GM10847 (cell line): ENCODE data around the gene GPR55.
A peak's percentile ranks its signal among the peaks of the same experiment; 100 is the strongest.

Source experiments
- POLR2A ChIP-seq: IDR thresholded peaks from 2 replicates; pipeline ENCODE4 v1.6.1; 2011; ENCODE audit not compliant: insufficient read length; ENCODE audit errors: extremely low read depth

GPR55 gene, protein sequence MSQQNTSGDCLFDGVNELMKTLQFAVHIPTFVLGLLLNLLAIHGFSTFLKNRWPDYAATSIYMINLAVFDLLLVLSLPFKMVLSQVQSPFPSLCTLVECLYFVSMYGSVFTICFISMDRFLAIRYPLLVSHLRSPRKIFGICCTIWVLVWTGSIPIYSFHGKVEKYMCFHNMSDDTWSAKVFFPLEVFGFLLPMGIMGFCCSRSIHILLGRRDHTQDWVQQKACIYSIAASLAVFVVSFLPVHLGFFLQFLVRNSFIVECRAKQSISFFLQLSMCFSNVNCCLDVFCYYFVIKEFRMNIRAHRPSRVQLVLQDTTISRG

DNA sequence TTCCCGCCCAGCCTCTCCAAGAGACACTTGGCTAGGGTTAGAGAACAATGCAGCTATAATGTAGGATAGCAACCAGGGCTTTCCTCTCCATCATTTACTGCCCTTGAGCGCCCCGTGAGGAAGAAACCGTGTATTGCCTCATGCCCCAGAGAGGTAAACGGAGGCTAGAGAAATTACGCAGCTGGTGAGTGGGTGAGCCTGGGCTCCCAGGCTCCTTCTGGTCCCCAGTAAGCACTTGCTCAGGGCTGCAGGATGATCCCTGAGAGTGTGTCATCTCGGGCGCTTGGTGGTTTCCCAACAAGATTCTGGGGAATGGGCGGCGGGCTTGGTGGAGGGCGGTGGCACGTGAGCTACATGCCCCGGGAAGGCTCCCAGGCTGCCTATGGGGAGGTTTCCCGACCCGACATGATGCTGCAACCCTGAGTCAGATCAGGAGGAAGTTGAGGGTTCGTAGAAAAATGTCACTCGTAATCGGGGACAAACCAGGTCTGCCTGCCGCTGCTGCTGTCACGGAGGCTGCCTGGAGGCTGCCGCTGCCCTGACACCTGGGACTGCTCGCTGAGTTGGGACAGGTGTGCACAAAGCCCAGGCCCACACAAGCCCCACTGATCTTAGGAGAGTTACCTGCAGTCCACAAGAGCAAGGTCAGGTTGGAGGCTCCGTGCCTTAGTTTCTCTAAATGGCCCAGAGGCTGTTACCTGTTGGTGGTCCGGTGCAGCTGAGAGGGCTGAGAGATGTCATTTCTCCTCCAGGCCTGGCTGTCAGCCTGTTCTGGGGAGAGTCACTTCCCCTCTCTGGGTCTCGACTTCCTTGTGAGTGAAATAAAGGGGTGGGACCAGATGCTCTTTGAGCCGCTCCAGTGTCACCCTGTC lies at the start of gene GPR55:
Gene GPR55 (minus strand): TSS at position 773 of the 872 bp plus-strand sequence. CDS start 14,280 bp downstream, outside the sequence.
- peak; percentile 27 for TF ChIP-seq POLR2A

- no peak for TF ChIP-seq POLR2A
These were observed 49.3 kb upstream of the GPR55 start for GRCh38 chr2:230974096-230974913.

DNA sequence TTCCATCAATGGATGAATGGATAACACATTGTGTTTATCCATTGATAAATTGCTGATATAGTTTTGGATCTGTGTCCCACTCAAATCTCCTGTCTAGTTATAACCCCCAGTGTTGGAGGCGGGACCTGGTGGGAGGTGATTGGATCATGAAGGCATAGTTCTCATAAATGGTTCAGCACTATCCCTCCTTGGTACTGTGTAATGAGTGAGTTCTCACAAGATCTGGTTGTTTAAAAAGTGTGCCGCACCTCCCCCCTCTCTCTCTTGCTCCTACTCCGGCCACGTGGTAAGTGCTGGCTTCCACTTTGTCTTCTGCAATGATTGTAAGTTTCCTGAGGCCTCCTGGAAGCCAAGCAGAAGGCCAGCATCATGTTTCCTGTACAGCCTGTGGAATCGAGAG lies 47.0 kb upstream of the GPR55 start:
- no peak for TF ChIP-seq POLR2A

- TF ChIP-seq POLR2A, result no peak
These were observed 44.6 kb upstream of the GPR55 start for GRCh38 chr2:230969659-230970015.

DNA sequence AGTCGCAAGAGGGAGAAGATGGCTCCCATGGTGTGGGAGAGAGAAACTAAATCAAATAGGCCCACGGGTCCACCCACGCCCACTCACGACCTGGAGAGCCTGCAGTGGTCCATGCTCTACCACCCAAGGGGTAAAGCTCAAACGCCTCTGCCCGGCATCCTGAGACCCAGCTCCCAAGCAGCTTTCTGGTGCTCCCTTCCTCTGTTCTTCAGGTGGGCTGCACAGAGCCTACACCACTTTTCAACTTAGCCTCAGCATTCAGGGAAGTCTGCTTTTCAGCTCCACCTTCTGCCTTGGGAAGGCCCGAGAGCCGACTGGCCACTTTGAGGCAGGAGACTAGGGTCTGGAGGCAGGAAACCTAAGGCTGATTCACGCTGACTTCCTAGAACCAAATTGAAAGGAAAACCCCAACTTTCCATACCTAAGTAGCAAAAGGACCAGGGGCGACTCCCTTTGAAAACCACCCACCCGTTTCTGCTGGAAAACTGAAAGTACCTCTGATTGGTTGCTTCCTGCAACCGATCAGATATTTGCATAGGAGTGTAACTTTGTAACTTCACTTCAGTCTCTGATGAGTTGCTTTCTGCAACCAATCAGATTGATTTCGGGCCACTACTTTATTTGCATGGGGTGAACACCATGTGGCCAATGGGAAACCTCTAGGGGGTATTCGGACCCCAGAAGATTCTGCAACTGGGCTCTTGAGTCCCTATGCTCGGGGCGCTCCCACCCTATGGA lies 44.0 kb upstream of the GPR55 start:
- no peak for TF ChIP-seq POLR2A

- TF ChIP-seq POLR2A, result no peak
These were observed 42.1 kb upstream of the GPR55 start for GRCh38 chr2:230967113-230967512.

- TF ChIP-seq POLR2A, result no peak
These were observed 39.2 kb upstream of the GPR55 start for GRCh38 chr2:230964136-230964730.

- TF ChIP-seq POLR2A, result no peak
These were observed 36.0 kb upstream of the GPR55 start for GRCh38 chr2:230961091-230961491.

GRCh38 chr2:230960026-230960425 lies 35.0 kb upstream of the GPR55 start:
- no peak for TF ChIP-seq POLR2A

- no peak for TF ChIP-seq POLR2A
These were observed 34.0 kb upstream of the GPR55 start for GRCh38 chr2:230958820-230959756.

- no peak for TF ChIP-seq POLR2A
These were observed 32.8 kb upstream of the GPR55 start for GRCh38 chr2:230957756-230958391.

GRCh38 chr2:230956827-230957755 lies 32.0 kb upstream of the GPR55 start:
- peak; percentile 25 for TF ChIP-seq POLR2A
